NCI-H510A (cell line): ENCODE data around the gene EID2.

Experiments used
- DNase-seq: peaks from one replicate; lab custom pipeline; 2025; lab: John Stamatoyannopoulos, UW

EID2 gene

DNA sequence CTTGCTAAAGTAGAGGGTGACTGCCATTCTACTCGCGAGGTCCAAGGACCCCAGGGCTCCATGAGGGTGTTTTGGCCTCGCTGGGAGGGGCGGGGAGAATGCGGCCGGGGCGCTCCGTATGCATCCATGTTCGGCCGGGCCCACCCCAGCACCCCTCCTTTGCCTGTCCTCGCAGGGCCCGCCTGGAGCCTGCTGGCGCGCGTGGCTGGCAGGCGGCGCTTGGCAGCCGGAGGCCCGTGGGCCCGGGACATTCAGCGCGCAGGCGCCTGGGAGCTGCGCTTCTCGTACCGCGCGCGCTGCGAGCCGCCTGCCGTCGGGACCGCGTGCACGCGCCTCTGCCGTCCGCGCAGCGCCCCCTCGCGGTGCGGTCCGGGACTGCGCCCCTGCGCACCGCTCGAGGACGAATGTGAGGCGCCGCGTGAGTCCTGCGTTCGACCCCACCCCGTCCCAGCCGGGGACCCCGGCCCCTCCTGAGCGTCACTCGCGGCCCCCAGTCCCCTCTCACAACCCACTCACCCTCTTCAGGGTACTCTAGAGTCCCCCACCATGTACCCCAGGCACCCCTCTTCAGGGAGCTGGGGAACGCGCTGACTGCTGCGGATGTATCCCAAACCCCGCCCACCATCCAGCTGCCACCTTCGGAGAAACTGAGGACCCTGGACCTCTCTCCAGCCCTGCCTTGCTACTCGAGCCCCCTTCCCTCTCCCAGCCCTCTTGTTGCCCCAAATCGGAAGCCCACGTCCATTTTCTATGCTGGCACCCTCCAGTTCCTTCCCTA, 37.1 kb downstream of the EID2 start:
- no peak for DNase-seq

DNA sequence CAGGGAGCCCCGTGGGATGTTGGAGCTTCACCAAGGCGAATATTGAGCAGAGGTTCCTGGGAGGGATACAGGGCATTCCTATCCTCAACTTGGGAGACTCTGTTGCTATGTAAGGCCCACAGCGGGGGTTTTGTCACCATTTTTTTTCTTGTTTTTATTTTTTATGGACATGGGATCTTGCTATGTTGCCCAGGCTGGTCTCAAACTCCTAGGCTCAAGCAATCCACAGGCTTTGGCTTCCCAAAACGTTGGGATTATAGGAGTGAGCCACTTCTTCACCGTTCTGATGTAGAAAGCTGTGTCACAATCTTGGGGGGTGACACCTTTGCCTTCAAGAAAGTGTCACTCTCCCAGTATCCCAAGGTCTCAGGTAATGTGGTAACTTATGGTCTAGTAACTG, 38.6 kb downstream of the EID2 start:
- no peak for DNase-seq

DNA sequence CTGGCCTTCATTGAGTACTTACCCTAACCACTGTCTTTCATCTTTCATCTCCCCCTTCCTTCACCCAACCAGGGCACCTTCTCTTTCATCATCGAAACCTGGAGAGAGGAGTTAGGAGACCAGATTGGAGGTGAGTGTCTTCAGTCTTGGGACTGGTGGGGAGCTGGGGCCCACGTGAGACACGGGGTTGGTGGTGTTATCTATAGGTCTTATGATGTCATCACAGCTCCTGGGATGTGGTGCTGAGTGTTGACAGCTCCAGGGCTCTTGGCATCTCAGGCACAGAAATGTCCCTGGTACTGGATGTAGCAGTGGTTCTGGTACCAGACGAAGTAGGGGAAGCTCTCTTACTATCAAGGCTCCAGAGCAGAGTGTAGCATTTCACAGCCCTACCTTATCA, 39.4 kb downstream of the EID2 start:
- no peak for DNase-seq

DNA sequence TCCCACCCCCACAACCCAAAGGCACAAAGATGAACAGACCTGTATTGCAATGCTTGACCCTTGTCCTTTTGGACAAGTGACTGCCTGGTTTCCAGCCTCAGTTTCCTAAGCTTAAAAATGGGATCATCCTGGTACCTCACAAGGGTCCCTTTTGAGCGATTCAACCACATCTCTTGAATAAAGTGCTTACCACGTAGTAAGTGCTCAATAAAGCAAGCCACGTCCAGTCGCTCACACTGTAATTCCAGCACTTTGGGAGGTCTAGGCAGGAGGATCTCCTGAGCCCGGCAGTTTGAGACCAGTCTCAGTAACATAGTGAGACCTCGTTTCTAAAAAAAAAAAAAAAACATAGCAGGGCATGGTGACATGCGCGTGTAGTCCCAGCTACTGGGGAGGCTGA, 40.0 kb downstream of the EID2 start:
- DNase-seq, result no peak

DNA sequence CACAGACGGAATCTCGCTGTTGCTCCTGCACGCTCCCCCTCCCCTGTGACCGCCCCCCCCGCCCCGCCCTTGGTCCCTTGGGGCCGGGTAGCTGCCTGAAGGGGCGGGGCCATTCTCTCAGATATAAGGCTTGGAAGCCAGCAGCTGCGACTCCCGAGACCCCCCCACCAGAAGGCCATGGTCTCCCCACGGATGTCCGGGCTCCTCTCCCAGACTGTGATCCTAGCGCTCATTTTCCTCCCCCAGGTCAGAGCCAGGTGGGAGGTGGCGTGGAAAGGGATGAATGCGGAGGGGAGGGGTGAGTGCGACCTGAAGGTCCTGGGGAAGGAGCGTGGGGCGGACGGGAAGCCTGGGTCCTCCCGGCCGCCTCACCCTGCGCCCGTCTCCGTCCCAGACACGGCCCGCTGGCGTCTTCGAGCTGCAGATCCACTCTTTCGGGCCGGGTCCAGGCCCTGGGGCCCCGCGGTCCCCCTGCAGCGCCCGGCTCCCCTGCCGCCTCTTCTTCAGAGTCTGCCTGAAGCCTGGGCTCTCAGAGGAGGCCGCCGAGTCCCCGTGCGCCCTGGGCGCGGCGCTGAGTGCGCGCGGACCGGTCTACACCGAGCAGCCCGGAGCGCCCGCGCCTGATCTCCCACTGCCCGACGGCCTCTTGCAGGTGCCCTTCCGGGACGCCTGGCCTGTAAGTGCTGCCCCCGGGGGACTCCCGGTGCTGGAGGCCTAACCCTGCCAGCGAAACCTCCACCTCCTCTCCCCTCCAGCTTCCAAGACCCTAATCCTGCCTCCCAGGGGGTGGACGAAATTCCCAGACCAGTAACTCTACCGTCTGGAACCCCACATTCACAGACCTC, 40.9 kb downstream of the EID2 start, which contains the start of gene DLL3:
Gene DLL3 (plus strand): TSS at position 150 of the 845 bp plus-strand sequence. CDS start 28 bp downstream, at position 178.
- DNase-seq, result peak; percentile 67

DNA sequence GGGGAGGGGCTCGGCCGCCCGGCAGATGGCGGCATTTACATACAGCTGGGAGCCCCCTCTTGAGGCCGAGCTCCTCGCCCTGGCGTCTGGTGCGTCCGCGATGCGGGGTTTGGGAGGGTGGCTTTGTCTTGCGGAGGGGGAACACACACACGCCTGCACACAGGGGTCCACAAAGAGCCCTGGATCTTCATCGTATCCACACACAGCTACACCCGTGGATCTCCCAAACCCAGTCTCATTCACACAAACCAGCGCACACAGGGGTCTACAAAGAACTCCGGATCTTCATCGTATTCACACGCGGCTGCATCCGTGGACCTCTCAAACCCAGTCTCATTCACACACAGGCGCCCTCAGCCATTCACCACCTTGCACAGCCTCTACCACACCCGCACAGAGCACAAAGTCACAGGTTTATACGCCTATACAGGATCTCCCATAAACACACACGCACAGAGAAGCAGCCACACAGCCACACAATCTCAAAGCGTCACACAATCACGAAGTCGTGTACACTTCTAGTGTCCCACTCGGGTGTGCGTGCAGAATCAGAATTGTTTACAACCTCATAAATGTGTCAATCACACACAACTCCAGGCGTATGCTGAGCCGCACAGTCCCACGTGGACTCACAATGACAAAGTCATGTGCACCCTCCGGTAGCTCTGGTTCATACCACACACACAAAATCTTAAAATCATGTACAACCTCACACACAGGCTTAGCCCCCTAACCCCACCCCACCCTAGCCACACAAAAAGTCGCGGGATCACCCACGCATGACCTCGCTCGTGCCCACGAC, 41.8 kb downstream of the EID2 start:
- peak; percentile 89 for DNase-seq

DNA sequence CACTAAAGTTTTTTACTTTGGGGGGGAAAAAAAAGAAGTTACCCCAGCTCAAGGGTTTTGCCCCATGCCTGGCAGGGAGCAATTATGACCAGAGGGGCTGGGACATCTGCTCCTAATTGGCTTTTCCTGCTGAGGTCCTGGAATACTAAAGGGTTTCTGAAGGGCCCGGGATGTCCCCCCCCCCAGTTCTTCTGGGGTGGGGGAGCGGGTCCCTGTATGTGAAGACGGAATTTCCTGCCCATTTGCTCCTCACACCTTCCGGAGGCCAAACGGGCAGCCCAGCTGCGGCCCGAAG, 42.3 kb downstream of the EID2 start:
- no peak for DNase-seq

DNA sequence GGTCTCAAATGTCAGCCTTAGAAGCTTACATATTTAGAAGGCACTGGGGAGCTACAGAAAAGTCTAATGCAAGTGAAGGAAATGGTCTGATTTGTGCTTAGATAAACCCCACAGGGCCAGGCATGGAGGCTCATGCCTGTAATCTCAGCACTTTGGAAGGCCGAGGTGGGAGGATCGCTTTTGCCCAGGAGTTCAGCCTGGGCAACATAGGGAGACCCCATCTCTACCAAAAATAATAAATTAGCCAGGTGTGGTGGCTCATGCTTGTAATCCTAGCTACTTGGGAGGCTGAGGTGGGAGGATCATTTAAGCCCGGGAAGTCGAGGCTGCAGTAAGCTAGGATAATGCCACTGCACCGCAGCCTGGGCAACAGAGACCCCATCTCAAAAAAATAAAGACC, 43.9 kb downstream of the EID2 start:
- DNase-seq, result no peak

DNA sequence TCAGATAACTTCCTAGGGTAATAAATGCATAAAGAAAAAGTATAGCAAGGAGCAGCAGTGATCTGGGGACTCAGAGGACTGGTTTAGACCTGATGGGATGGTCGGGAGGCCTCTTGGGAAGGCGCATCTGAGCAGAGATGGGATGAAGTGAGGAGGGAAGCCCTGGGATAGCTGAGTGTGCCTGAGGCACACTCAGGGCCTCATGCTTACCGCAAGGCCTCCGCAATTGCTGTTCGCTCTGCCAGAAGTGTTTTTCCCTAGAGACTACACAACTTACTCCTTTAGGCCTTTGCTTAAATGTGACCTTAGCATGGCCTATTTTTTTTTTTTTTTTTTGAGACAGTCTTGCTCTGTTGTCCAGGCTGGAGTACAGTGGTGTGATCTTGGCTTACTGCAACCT, 45.3 kb downstream of the EID2 start:
- no peak for DNase-seq

DNA sequence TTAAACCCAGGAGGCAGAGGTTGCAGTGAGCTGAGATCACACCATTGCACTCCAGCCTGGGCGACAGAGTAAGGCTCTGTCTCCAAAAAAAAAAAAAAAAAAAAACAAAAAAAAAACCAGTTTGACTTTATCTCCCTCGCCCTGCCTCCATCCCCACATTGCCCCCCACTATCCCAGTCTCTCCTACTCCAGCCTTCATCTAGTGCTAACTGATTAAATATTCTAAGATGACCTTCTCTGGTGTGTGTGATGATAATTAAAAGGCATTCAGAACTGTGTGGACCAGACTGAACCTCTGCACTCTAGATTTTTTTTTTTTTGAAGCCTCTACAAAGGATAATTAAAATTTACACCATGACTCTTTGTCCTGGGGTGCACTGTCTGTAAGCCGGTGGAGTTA, 47.2 kb downstream of the EID2 start:
- no peak for DNase-seq

DNA sequence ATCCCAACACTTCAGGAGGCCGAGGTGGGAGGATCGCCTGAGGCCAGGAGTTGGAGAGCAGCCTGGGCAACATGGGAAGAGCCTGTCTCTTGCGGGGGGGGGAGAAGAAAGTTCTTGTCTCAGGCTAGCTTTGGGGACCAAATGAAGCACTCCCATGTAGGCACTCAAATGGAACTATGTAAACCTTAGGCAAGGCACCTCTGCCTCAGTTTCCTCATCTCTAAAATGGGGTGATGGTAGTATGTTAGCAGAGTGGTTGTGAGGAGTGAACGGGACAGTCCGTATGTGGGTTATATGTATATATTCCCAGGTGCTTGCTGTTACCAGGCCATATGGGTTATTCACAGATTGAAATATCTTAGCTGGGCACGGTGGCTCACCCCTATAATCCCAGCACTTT, 47.7 kb downstream of the EID2 start:
- no peak for DNase-seq

DNA sequence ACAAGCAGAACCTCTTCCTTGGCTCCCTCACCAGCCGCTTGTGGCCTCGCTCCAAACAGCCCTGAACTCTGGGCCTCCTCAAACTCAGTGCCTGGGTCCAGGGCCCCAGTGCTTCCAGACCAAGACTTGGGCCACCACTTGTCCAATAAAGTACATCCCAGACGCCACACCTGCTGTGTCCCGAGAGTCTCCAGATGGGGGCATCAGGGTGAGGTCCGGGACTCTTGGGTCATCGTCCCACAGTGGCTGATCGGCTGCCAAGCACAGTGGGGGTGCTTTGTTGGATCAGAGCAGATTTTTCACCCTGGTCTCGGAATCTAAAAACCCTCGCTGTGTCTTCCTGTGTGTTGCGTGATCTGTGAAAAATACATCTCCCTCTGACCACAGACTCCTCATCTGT, 50.2 kb downstream of the EID2 start:
- no peak for DNase-seq
